ENCODE data around the gene APOLD1. TPM values are rescaled to one million over a fixed set of nuclear protein-coding genes. Genes with fewer than 3 reads are reported as not detected.

APOLD1 gene
- total and polyA plus RNA-seq, 2 of the 8 experiments (the other 6 are each of a cell fraction or from before 2014, with no cell fraction given) = 0.12 to 0.71 TPM

DNA sequence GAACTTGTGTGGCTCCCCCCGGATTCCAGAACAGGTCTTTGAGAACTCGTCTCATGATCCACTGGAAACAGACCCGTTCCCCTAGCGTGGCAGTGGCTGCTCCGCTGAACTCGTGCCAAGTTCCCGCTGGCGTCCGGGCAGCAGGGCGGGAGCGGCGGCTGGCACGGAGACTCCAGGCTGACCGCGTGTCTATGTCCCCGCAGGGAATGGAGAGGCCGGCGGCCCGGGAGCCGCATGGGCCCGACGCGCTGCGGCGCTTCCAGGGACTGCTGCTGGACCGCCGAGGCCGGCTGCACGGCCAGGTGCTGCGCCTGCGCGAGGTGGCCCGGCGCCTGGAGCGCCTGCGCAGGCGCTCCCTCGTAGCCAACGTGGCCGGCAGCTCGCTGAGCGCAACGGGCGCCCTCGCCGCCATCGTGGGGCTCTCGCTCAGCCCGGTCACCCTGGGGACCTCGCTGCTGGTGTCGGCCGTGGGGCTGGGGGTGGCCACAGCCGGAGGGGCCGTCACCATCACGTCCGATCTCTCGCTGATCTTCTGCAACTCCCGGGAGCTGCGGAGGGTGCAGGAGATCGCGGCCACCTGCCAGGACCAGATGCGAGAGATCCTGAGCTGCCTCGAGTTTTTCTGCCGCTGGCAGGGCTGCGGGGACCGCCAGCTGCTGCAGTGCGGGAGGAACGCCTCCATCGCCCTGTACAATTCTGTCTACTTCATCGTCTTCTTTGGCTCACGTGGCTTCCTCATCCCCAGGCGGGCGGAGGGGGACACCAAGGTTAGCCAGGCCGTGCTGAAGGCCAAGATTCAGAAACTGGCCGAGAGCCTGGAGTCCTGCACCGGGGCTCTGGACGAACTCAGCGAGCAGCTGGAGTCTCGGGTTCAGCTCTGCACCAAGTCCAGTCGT, 1.5 kb downstream of the APOLD1 start (continued):
- TF ChIP-seq, protein P1, sequence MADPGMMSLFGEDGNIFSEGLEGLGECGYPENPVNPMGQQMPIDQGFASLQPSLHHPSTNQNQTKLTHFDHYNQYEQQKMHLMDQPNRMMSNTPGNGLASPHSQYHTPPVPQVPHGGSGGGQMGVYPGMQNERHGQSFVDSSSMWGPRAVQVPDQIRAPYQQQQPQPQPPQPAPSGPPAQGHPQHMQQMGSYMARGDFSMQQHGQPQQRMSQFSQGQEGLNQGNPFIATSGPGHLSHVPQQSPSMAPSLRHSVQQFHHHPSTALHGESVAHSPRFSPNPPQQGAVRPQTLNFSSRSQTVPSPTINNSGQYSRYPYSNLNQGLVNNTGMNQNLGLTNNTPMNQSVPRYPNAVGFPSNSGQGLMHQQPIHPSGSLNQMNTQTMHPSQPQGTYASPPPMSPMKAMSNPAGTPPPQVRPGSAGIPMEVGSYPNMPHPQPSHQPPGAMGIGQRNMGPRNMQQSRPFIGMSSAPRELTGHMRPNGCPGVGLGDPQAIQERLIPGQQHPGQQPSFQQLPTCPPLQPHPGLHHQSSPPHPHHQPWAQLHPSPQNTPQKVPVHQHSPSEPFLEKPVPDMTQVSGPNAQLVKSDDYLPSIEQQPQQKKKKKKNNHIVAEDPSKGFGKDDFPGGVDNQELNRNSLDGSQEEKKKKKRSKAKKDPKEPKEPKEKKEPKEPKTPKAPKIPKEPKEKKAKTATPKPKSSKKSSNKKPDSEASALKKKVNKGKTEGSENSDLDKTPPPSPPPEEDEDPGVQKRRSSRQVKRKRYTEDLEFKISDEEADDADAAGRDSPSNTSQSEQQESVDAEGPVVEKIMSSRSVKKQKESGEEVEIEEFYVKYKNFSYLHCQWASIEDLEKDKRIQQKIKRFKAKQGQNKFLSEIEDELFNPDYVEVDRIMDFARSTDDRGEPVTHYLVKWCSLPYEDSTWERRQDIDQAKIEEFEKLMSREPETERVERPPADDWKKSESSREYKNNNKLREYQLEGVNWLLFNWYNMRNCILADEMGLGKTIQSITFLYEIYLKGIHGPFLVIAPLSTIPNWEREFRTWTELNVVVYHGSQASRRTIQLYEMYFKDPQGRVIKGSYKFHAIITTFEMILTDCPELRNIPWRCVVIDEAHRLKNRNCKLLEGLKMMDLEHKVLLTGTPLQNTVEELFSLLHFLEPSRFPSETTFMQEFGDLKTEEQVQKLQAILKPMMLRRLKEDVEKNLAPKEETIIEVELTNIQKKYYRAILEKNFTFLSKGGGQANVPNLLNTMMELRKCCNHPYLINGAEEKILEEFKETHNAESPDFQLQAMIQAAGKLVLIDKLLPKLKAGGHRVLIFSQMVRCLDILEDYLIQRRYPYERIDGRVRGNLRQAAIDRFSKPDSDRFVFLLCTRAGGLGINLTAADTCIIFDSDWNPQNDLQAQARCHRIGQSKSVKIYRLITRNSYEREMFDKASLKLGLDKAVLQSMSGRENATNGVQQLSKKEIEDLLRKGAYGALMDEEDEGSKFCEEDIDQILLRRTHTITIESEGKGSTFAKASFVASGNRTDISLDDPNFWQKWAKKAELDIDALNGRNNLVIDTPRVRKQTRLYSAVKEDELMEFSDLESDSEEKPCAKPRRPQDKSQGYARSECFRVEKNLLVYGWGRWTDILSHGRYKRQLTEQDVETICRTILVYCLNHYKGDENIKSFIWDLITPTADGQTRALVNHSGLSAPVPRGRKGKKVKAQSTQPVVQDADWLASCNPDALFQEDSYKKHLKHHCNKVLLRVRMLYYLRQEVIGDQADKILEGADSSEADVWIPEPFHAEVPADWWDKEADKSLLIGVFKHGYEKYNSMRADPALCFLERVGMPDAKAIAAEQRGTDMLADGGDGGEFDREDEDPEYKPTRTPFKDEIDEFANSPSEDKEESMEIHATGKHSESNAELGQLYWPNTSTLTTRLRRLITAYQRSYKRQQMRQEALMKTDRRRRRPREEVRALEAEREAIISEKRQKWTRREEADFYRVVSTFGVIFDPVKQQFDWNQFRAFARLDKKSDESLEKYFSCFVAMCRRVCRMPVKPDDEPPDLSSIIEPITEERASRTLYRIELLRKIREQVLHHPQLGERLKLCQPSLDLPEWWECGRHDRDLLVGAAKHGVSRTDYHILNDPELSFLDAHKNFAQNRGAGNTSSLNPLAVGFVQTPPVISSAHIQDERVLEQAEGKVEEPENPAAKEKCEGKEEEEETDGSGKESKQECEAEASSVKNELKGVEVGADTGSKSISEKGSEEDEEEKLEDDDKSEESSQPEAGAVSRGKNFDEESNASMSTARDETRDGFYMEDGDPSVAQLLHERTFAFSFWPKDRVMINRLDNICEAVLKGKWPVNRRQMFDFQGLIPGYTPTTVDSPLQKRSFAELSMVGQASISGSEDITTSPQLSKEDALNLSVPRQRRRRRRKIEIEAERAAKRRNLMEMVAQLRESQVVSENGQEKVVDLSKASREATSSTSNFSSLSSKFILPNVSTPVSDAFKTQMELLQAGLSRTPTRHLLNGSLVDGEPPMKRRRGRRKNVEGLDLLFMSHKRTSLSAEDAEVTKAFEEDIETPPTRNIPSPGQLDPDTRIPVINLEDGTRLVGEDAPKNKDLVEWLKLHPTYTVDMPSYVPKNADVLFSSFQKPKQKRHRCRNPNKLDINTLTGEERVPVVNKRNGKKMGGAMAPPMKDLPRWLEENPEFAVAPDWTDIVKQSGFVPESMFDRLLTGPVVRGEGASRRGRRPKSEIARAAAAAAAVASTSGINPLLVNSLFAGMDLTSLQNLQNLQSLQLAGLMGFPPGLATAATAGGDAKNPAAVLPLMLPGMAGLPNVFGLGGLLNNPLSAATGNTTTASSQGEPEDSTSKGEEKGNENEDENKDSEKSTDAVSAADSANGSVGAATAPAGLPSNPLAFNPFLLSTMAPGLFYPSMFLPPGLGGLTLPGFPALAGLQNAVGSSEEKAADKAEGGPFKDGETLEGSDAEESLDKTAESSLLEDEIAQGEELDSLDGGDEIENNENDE (IDR thresholded peaks at IDR 0.05; ENCODE audit: insufficient replicate concordance, low read length) = no peak
- TF ChIP-seq CEBPB (IDR thresholded peaks at IDR 0.05; ENCODE audit: low read depth, low read length) = no peak
- TF ChIP-seq SAP30 (IDR thresholded peaks at IDR 0.05; ENCODE audit: insufficient read depth, insufficient replicate concordance, low read length) = no peak
- no peak for TF ChIP-seq TBP (IDR thresholded peaks at IDR 0.05; ENCODE audit: low read depth, low read length)
- TF ChIP-seq RAD21 (IDR thresholded peaks at IDR 0.05 in 1 of 2, conservative IDR thresholded peaks at IDR 0.05 in 1 of 2; ENCODE audit: low read depth in 2 of 2, low read length in 2 of 2) = no peak
- TF ChIP-seq EP300 (IDR thresholded peaks at IDR 0.05; ENCODE audit: borderline replicate concordance in 1 of 2, low read depth in 2 of 2, low read length in 2 of 2) = no peak
- TF ChIP-seq POLR2AphosphoS5 (IDR thresholded peaks at IDR 0.05; ENCODE audit: low read depth, low read length) = no peak
- no peak for TF ChIP-seq HDAC6 (IDR thresholded peaks at IDR 0.05; ENCODE audit: low read depth, low read length)
- peak; percentile 88 for TF ChIP-seq MAX (IDR thresholded peaks at IDR 0.05)

All from H1 (cell line).